B cell (primary cell): Measurements from ENCODE around the gene TTC28.

Experiments
- CTCF ChIP-seq: fragments of 200-600 bp; IDR thresholded peaks from one replicate; pipeline ENCODE4 v1.8.0; 2022; ENCODE audit warnings: antibody characterized with exemption, mild to moderate bottlenecking
- EZH2 ChIP-seq: IDR thresholded peaks from 2 replicates; pipeline ENCODE4 v1.6.1; 2012; ENCODE audit warnings: borderline replicate concordance, low read depth, mild to moderate bottlenecking, moderate library complexity, low read length; ENCODE audit not compliant: insufficient read depth, poor library complexity, severe bottlenecking

GRCh38 chr22:28454431-28455064 lies 225.1 kb downstream of the TTC28 start:
- TF ChIP-seq CTCF (no peak), EZH2 (no peak)
